H1 (cell line): Measurements from ENCODE around the gene LMO4.

Experiments used
- CEBPB ChIP-seq: IDR thresholded peaks from 2 replicates; pipeline ENCODE4 v1.6.1; 2012; ENCODE audit warnings: low read depth, low read length
- POLR2AphosphoS5 ChIP-seq: IDR thresholded peaks from 2 replicates; pipeline ENCODE4 v1.6.1; 2011; ENCODE audit warnings: low read depth, low read length

DNA sequence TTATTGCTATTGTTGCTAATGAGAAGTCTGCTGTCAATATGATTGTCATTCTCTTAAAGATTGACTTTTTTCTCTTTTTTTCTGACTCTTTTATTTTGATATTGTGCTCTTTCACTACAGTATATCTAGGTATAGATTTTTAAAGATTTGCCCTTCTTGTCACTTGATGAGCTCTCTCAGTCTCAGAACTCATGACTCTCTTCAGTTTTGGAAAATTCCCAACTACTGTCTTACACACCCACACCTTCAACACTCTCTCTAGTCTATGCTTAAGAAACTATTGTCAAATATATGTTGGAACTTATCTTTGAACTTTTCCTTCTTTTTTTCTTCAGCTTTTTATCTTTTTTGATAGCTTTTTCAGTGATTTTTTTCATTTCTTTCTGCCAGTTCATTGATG, 50.6 kb downstream of the LMO4 start:
- no peak for TF ChIP-seq POLR2AphosphoS5
- TF ChIP-seq CEBPB = no peak
